GM19238 (cell line): Measurements from ENCODE around the gene DYNLT1.
"Not testable (repeated sequence)": the region's sequence is repeated elsewhere in the genome, so short reads cannot be mapped to it uniquely, and the experiment has no call there.

ENCODE experiments used
- DNase-seq: peaks from one replicate; pipeline ENCODE4 v3.0.0; 2011; ENCODE audit warnings: low spot score; ENCODE audit not compliant: insufficient read length

Gene DYNLT1

GRCh38 chr6:158644231-158645063 lies at the start of gene DYNLT1:
Gene DYNLT1 (minus strand): TSS chr6:158644743. CDS start chr6:158644708, 35 bp downstream.
- DNase-seq = peak; percentile 84

GRCh38 chr6:158688860-158689259 lies 44.3 kb upstream of the DYNLT1 start:
- DNase-seq = no peak

- DNase-seq = no peak
Measured at GRCh38 chr6:158687506-158687905, 43.0 kb upstream of the DYNLT1 start.

GRCh38 chr6:158686791-158687381 lies 42.3 kb upstream of the DYNLT1 start:
- DNase-seq = peak; percentile 33

GRCh38 chr6:158686311-158686710 lies 41.8 kb upstream of the DYNLT1 start:
- DNase-seq = no peak

- DNase-seq = no peak
Measured at GRCh38 chr6:158684745-158685324, 40.3 kb upstream of the DYNLT1 start.

- no peak for DNase-seq
Measured at GRCh38 chr6:158684311-158684710, 39.8 kb upstream of the DYNLT1 start.

- no peak for DNase-seq
Measured at GRCh38 chr6:158680481-158680880, 35.9 kb upstream of the DYNLT1 start.

- no peak for DNase-seq
Measured at GRCh38 chr6:158680015-158680414, 35.5 kb upstream of the DYNLT1 start.

GRCh38 chr6:158677906-158678578 lies 33.5 kb upstream of the DYNLT1 start:
- DNase-seq = no peak

GRCh38 chr6:158677094-158677493 lies 32.6 kb upstream of the DYNLT1 start:
- not testable (repeated sequence) for DNase-seq

GRCh38 chr6:158674342-158675131 lies 30.0 kb upstream of the DYNLT1 start:
- DNase-seq = no peak

- DNase-seq = no peak
Measured at GRCh38 chr6:158672726-158673125, 28.2 kb upstream of the DYNLT1 start.

GRCh38 chr6:158672119-158672518 lies 27.6 kb upstream of the DYNLT1 start:
- not testable (repeated sequence) for DNase-seq

- no peak for DNase-seq
Measured at GRCh38 chr6:158669145-158670035, 24.8 kb upstream of the DYNLT1 start.

- no peak for DNase-seq
Measured at GRCh38 chr6:158668707-158669103, 24.2 kb upstream of the DYNLT1 start.

GRCh38 chr6:158667360-158667981 lies 22.9 kb upstream of the DYNLT1 start:
- no peak for DNase-seq

- DNase-seq = no peak
Measured at GRCh38 chr6:158666628-158667359, 22.3 kb upstream of the DYNLT1 start.

GRCh38 chr6:158665332-158665731 lies 20.8 kb upstream of the DYNLT1 start:
- DNase-seq = no peak
